KMS-11 (cell line): Measurements from ENCODE around the gene TM4SF1.

Source experiments
- H2AFZ ChIP-seq: fragments of 200-600 bp; sonication (generic); 2 replicates; pipeline ENCODE4 v1.6.1; 2016; ENCODE audit warnings: antibody characterized with exemption, mixed run types, low read depth
- H3K27ac ChIP-seq: fragments of 200-600 bp; sonication (generic); 2 replicates; pipeline ENCODE4 v1.6.1; 2016; ENCODE audit warnings: mild to moderate bottlenecking, mixed run types
- H3K27me3 ChIP-seq: fragments of 200-600 bp; sonication (generic); 2 replicates; pipeline ENCODE4 v1.6.1; 2017; ENCODE audit warnings: mild to moderate bottlenecking, low read depth, mixed run types, moderate library complexity; ENCODE audit not compliant: insufficient read depth
- H3K36me3 ChIP-seq: fragments of 200-600 bp; sonication (generic); 2 replicates; pipeline ENCODE4 v1.6.1; 2017; ENCODE audit warnings: mild to moderate bottlenecking, mixed run types; ENCODE audit not compliant: insufficient read depth
- H3K4me1 ChIP-seq: fragments of 200-600 bp; sonication (generic); 2 replicates; pipeline ENCODE4 v1.6.1; 2016; ENCODE audit warnings: mild to moderate bottlenecking, low read depth, mixed run types; ENCODE audit not compliant: poor library complexity, severe bottlenecking
- H3K4me2 ChIP-seq: fragments of 200-600 bp; sonication (generic); 2 replicates; pipeline ENCODE4 v1.7.0; 2016; ENCODE audit warnings: mild to moderate bottlenecking, mixed run types
- H3K4me3 ChIP-seq: fragments of 200-600 bp; sonication (generic); IDR thresholded peaks from 2 replicates; pipeline ENCODE4 v1.6.1; 2017; ENCODE audit warnings: low read depth, low read length, mixed read lengths; ENCODE audit not compliant: insufficient read depth
- H3K79me2 ChIP-seq: fragments of 200-600 bp; sonication (generic); 2 replicates; pipeline ENCODE4 v1.6.1; 2016; ENCODE audit warnings: low read depth, mixed run types; ENCODE audit not compliant: insufficient read depth
- H3K9ac ChIP-seq: fragments of 200-600 bp; sonication (generic); 2 replicates; pipeline ENCODE4 v1.6.1; 2016; ENCODE audit warnings: mild to moderate bottlenecking, mixed run types
- H4K20me1 ChIP-seq: fragments of 200-600 bp; sonication (generic); 2 replicates; pipeline ENCODE4 v1.6.1; 2016; ENCODE audit warnings: mild to moderate bottlenecking, mixed run types; ENCODE audit not compliant: insufficient read depth
- CTCF ChIP-seq: fragments of 200-600 bp; sonication (generic); conservative IDR thresholded peaks from 2 replicates; pipeline ENCODE4 v1.6.1; 2017; ENCODE audit warnings: low read depth, mild to moderate bottlenecking, antibody characterized with exemption, low read length, moderate library complexity, mixed read lengths

The TM4SF1 gene

GRCh38 chr3:149414557-149415231 is 37.2 kb upstream of the TM4SF1 start:
- H3K4me1 ChIP-seq = no peaks in the 10 kb centered on the region

GRCh38 chr3:149411583-149411982 is 34.1 kb upstream of the TM4SF1 start:
- Histone ChIP-seq H3K27ac (no peak overlapping the region), H3K4me1 (no peaks in the 10 kb centered on the region)
- no peak for TF ChIP-seq CTCF

More at GRCh38 chr3:149414557-149415231, 37.2 kb upstream of the TM4SF1 start:
- Histone ChIP-seq H2AFZ (no peak overlapping the region), H3K36me3 (no peaks in the 10 kb centered on the region), H3K27me3 (no peaks in the 10 kb centered on the region), H4K20me1 (no peaks in the 10 kb centered on the region), H3K9ac (no peak overlapping the region), H3K27ac (no peak overlapping the region), H3K4me2 (no peak overlapping the region), H3K79me2 (no peaks in the 10 kb centered on the region), H3K4me3 (no peak overlapping the region)
- no peak for TF ChIP-seq CTCF

GRCh38 chr3:149409351-149409750 is 31.9 kb upstream of the TM4SF1 start:
- Histone ChIP-seq H3K9ac (no peak overlapping the region), H4K20me1 (no peaks in the 10 kb centered on the region), H3K4me1 (no peaks in the 10 kb centered on the region), H3K36me3 (no peaks in the 10 kb centered on the region), H3K4me2 (no peak overlapping the region), H3K27ac (no peak overlapping the region), H3K4me3 (no peak overlapping the region), H3K27me3 (no peaks in the 10 kb centered on the region), H3K79me2 (no peaks in the 10 kb centered on the region), H2AFZ (no peak overlapping the region)
- no peak for TF ChIP-seq CTCF

More at GRCh38 chr3:149411583-149411982, 34.1 kb upstream of the TM4SF1 start:
- Histone ChIP-seq H2AFZ (no peak overlapping the region), H3K36me3 (no peaks in the 10 kb centered on the region), H3K9ac (no peak overlapping the region), H3K4me2 (no peak overlapping the region), H3K4me3 (no peak overlapping the region), H3K27me3 (no peaks in the 10 kb centered on the region), H4K20me1 (no peaks in the 10 kb centered on the region), H3K79me2 (no peaks in the 10 kb centered on the region)

GRCh38 chr3:149407898-149408297 is 30.4 kb upstream of the TM4SF1 start:
- no peak overlapping the region for H3K9ac ChIP-seq
- no peaks in the 10 kb centered on the region for H3K79me2 ChIP-seq
- no peak overlapping the region for H2AFZ ChIP-seq
- H3K4me1 ChIP-seq = no peaks in the 10 kb centered on the region
- no peak overlapping the region for H3K27ac ChIP-seq
- no peaks in the 10 kb centered on the region for H4K20me1 ChIP-seq
- H3K4me2 ChIP-seq = no peak overlapping the region
- no peak overlapping the region for H3K4me3 ChIP-seq
- no peak for TF ChIP-seq CTCF
- H3K27me3 ChIP-seq = no peaks in the 10 kb centered on the region
- no peaks in the 10 kb centered on the region for H3K36me3 ChIP-seq
